22Rv1 (cell line): ENCODE results near the gene DPY19L1.
"Not testable (repeated sequence)": the region's sequence is repeated elsewhere in the genome, so short reads cannot be mapped to it uniquely, and the experiment has no call there.

Source experiments
- CTCF ChIP-seq: fragments of 450-650 bp; IDR thresholded peaks from 2 replicates; pipeline ENCODE4 v1.5.1; 2017; ENCODE audit warnings: mild to moderate bottlenecking
- ZFX ChIP-seq: fragments of 450-650 bp; IDR thresholded peaks from 2 replicates; pipeline ENCODE4 v1.6.1; 2017; ENCODE audit warnings: antibody characterized with exemption, borderline replicate concordance

- TF ChIP-seq CTCF, ZFX: not testable (repeated sequence)
Measured at GRCh38 chr7:35065382-35065781, 28.1 kb upstream of the DPY19L1 start.
